Smooth muscle cell (in vitro differentiated cells): Measurements from ENCODE around the gene KRTAP10-2. TPM values are rescaled to one million over a fixed set of nuclear protein-coding genes. Genes with fewer than 3 reads are reported as not detected.
"Not testable (repeated sequence)": the region's sequence is repeated elsewhere in the genome, so short reads cannot be mapped to it uniquely, and the experiment has no call there.

Experiments used
- DNase-seq: peaks from one replicate; lab custom pipeline; 2025; ENCODE audit not compliant: unreplicated experiment; lab: John Stamatoyannopoulos, UW
- H2AFZ ChIP-seq: fragments of 200-600 bp; sonication (generic); 2 replicates; pipeline ENCODE4 v1.6.0; 2016; ENCODE audit warnings: antibody characterized with exemption, low read depth, mild to moderate bottlenecking
- H3F3A ChIP-seq: fragments of 200-600 bp; sonication (generic); 2 replicates; pipeline ENCODE4 v1.6.0; 2017; ENCODE audit warnings: antibody characterized with exemption, low read depth
- H3K27ac ChIP-seq: fragments of 200-600 bp; sonication (generic); 2 replicates; pipeline ENCODE4 v1.5.1; 2016; ENCODE audit warnings: low read depth, mild to moderate bottlenecking
- H3K27me3 ChIP-seq: fragments of 200-600 bp; sonication (generic); 2 replicates; pipeline ENCODE4 v1.6.1; 2016; ENCODE audit warnings: low read depth, mild to moderate bottlenecking
- H3K36me3 ChIP-seq: fragments of 200-600 bp; sonication (generic); 2 replicates; pipeline ENCODE4 v1.5.1; 2016; ENCODE audit warnings: low read depth
- H3K4me1 ChIP-seq: fragments of 200-600 bp; sonication (generic); 2 replicates; pipeline ENCODE4 v1.5.1; 2016; ENCODE audit warnings: low read depth
- H3K4me2 ChIP-seq: fragments of 200-600 bp; sonication (generic); 2 replicates; pipeline ENCODE4 v1.6.0; 2016; ENCODE audit warnings: mild to moderate bottlenecking
- H3K4me3 ChIP-seq: fragments of 200-600 bp; sonication (generic); 2 replicates; pipeline ENCODE4 v1.5.1; 2016; ENCODE audit warnings: mild to moderate bottlenecking
- H3K79me2 ChIP-seq: fragments of 200-600 bp; sonication (generic); 2 replicates; pipeline ENCODE4 v1.6.0; 2016; ENCODE audit warnings: low read depth, mild to moderate bottlenecking
- H3K9ac ChIP-seq: fragments of 200-600 bp; sonication (generic); 2 replicates; pipeline ENCODE4 v1.6.0; 2016; ENCODE audit warnings: low read depth
- H3K9me3 ChIP-seq: fragments of 200-600 bp; sonication (generic); replicated peaks from 2 replicates; pipeline ENCODE4 v1.5.1; 2016; ENCODE audit warnings: low read depth
- H4K20me1 ChIP-seq: fragments of 200-600 bp; sonication (generic); 2 replicates; pipeline ENCODE4 v1.6.0; 2016; ENCODE audit warnings: low read depth
- WGBS: methylation state at CpG from one replicate; pipeline ENCODE4 v1.1.7; 2016; ENCODE audit warnings: low lambda C conversion rate; 5-methylcytosine and 5-hydroxymethylcytosine counted together
- polyA plus RNA-seq: library from polyadenylated mRNA; unstranded; fragments of >200 nt; fragmentation: Nextera tagmentation; extraction: Ambion mirVana; gene quantifications from 2 replicates; pipeline ENCODE4 v1.2.1, GENCODE V29; 2016
- total RNA-seq: library from RNA; depleted of rRNA; stranded (reverse); fragments of >200 nt; gene quantifications from 2 replicates; pipeline ENCODE4 v1.2.3, GENCODE V29; 2014
- TF ChIP-seq, protein P1 (sequence below): fragments of 200-600 bp; sonication (generic); IDR thresholded peaks from 2 replicates; pipeline ENCODE4 v1.5.1; 2017; ENCODE audit warnings: borderline replicate concordance, mild to moderate bottlenecking, antibody characterized with exemption; ENCODE audit not compliant: insufficient read depth, poor library complexity, severe bottlenecking

The KRTAP10-2 gene, protein sequence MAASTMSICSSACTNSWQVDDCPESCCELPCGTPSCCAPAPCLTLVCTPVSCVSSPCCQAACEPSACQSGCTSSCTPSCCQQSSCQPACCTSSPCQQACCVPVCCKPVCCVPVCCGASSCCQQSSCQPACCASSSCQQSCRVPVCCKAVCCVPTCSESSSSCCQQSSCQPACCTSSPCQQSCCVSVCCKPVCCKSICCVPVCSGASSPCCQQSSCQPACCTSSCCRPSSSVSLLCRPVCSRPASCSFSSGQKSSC
- not detected in 2 replicates for total RNA-seq
- not detected in 2 replicates for polyA plus RNA-seq

DNA sequence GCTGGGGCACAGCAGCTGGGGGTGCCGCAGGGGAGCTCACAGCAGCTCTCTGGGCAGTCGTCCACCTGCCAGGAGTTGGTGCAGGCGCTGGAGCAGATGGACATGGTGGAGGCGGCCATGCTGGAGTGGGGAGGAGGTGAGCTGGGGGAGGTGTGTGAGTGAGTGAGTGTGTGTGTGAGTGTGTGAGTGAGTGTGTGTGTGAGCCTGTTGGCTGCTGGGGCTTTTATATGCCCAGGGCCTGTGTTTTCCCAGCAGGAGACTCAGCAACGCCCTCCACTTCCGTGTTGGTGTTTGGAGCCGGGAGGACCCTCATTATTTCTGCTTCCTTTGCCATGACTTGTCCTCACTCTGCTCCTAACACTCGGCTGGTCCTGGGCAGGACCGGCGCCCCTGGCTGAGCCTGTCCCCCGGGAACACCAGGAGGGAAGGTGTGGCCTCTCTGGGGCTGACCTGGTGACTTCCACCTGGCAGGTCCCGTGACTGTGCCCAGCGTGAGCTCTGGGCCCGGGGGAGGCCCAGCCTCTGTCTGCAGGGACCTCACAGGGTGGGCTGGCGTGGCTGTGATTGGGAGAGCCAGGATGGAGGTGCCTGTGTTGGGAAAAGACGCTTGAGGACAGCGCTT, at the start of gene KRTAP10-2:
Gene KRTAP10-2 (minus strand): TSS at position 166 of the 622 bp plus-strand sequence. CDS start 47 bp downstream, at position 119.
- H3K4me1 ChIP-seq: peaks cover 12% of the 10 kb centered on the region
- H3K27me3 ChIP-seq: no peaks in the 10 kb centered on the region
- TF ChIP-seq, protein P1, sequence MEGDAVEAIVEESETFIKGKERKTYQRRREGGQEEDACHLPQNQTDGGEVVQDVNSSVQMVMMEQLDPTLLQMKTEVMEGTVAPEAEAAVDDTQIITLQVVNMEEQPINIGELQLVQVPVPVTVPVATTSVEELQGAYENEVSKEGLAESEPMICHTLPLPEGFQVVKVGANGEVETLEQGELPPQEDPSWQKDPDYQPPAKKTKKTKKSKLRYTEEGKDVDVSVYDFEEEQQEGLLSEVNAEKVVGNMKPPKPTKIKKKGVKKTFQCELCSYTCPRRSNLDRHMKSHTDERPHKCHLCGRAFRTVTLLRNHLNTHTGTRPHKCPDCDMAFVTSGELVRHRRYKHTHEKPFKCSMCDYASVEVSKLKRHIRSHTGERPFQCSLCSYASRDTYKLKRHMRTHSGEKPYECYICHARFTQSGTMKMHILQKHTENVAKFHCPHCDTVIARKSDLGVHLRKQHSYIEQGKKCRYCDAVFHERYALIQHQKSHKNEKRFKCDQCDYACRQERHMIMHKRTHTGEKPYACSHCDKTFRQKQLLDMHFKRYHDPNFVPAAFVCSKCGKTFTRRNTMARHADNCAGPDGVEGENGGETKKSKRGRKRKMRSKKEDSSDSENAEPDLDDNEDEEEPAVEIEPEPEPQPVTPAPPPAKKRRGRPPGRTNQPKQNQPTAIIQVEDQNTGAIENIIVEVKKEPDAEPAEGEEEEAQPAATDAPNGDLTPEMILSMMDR: no peak
- H3K79me2 ChIP-seq: no peaks in the 10 kb centered on the region
- no peak for DNase-seq
- peaks cover 8% of the 10 kb centered on the region for H3K9me3 ChIP-seq
- H3K4me3 ChIP-seq: no peak within 1 kb of the TSS
- no peak within 1 kb of the TSS for H2AFZ ChIP-seq
- WGBS: 89% methylated on average over 14 of the region's 17 CpGs
- H3F3A ChIP-seq: no peaks in the 10 kb centered on the region
- no peak within 1 kb of the TSS for H3K4me2 ChIP-seq
- no peak within 1 kb of the TSS for H3K27ac ChIP-seq
- H3K36me3 ChIP-seq: no peaks in the 10 kb centered on the region
- no peak within 1 kb of the TSS for H3K9ac ChIP-seq
- no peaks in the 10 kb centered on the region for H4K20me1 ChIP-seq

- not testable (repeated sequence) for H3K9me3 ChIP-seq, H3K27ac ChIP-seq, DNase-seq, H4K20me1 ChIP-seq, H3K79me2 ChIP-seq, H3K4me3 ChIP-seq, H3K4me2 ChIP-seq, H3F3A ChIP-seq, H3K9ac ChIP-seq, H3K36me3 ChIP-seq, H3K27me3 ChIP-seq, H2AFZ ChIP-seq
- H3K4me1 ChIP-seq: peaks cover 13% of the 10 kb centered on the region
- 92% methylated on average over 6 of the region's 10 CpGs for WGBS
Observed at GRCh38 chr21:44601091-44601490, 49.8 kb upstream of the KRTAP10-2 start.

DNA sequence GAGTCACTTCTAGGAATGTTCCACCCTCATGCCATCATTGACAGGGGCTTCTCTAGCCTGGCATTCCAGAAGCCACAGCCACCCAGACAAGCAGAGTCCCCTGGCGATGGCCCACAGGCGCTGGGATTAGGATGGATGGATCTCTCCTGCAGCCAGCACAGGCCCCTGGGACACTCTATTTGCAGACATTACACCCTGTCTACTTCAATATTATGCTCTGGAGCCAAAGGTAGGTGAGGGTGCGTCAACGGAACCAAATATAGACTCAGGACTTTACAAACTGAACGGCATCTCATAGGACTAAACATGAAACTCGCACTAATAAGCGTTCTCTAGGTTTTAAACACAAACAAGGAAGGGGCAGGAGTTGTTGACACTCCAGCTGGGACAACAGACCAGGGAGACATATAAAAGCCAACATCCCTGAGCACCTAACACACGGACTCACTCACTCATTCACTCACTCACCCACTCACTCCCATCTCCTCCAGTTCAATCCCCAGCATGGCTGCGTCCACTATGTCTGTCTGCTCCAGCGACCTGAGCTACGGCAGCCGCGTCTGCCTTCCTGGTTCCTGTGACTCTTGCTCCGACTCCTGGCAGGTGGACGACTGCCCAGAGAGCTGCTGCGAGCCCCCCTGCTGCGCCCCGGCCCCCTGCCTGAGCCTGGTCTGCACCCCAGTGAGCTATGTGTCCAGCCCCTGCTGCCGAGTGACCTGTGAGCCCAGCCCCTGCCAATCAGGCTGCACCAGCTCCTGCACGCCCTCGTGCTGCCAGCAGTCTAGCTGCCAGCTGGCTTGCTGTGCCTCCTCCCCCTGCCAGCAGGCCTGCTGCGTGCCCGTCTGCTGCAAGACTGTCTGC, 49.0 kb upstream of the KRTAP10-2 start, which contains the start of gene KRTAP10-7:
Gene KRTAP10-7 (plus strand): TSS at position 480 of the 861 bp plus-strand sequence. CDS start 25 bp downstream, at position 505.
- H3K27me3 ChIP-seq, DNase-seq, H3K4me2 ChIP-seq, H3K36me3 ChIP-seq, H3K27ac ChIP-seq, H4K20me1 ChIP-seq, H3F3A ChIP-seq, H2AFZ ChIP-seq, H3K9ac ChIP-seq, H3K79me2 ChIP-seq, H3K4me3 ChIP-seq, H3K9me3 ChIP-seq: not testable (repeated sequence)
- WGBS: 95% methylated on average over 23 of the region's 23 CpGs
- peaks cover 13% of the 10 kb centered on the region for H3K4me1 ChIP-seq

- TF ChIP-seq, protein P1: no peak
- Histone ChIP-seq H3K27me3 (no peaks in the 10 kb centered on the region), H3K4me3 (no peak overlapping the region), H3K4me1 (peaks cover 13% of the 10 kb centered on the region), H4K20me1 (no peaks in the 10 kb centered on the region), H3K79me2 (no peaks in the 10 kb centered on the region), H3K9ac (no peak overlapping the region), H3K9me3 (no peaks in the 10 kb centered on the region), H3F3A (peaks cover 3% of the 10 kb centered on the region), H3K27ac (no peak overlapping the region), H3K36me3 (no peaks in the 10 kb centered on the region), H2AFZ (no peak overlapping the region), H3K4me2 (no peak overlapping the region)
- no peak for DNase-seq
- WGBS: 88% methylated on average over 8 of the region's 8 CpGs
Observed at GRCh38 chr21:44599264-44600029, 48.1 kb upstream of the KRTAP10-2 start.
